Ovary (tissue), 9 donors: ENCODE results near the gene GCN1. TPM values are rescaled to one million over a fixed set of nuclear protein-coding genes. Genes with fewer than 3 reads are reported as not detected.

Experiments used
- DNase-seq, 5 donors: peaks; one replicate each; pipeline ENCODE4 v3.0.0-alpha.2; 2019 to 2020
- H3K27ac ChIP-seq, 2 donors: fragments of 200-600 bp; one replicate each; pipeline versions ENCODE4 v1.5.1 to v1.8.0; 2019 to 2022
- H3K27me3 ChIP-seq: fragments of 200-600 bp; one replicate; pipeline ENCODE4 v1.8.0; 2022
- H3K36me3 ChIP-seq: fragments of 200-600 bp; sonication (generic); one replicate; pipeline ENCODE4 v1.5.1; 2019
- H3K4me1 ChIP-seq: one replicate; pipeline ENCODE4 v1.8.1; 2013; ENCODE audit warnings: mild to moderate bottlenecking, moderate library complexity; ENCODE audit not compliant: insufficient read depth
- H3K4me3 ChIP-seq: fragments of 200-600 bp; sonication (generic); one replicate; pipeline ENCODE4 v1.5.1; 2017
- H3K9me3 ChIP-seq, 2 donors: fragments of 200-600 bp in 1 of 2; sonication (generic) in 1 of 2; one replicate each; pipeline versions ENCODE4 v1.5.1 to v1.8.1; 2013 to 2019; ENCODE audit warnings: mild to moderate bottlenecking in 1 of 2, moderate library complexity in 1 of 2
- CTCF ChIP-seq, 3 donors: fragments of 450-650 bp in 2 of 3; fragments of 200-600 bp in 1 of 3; IDR thresholded peaks; one replicate each; pipeline versions ENCODE4 v1.5.1 to v1.8.0; 2016 to 2022; ENCODE audit warnings: antibody characterized with exemption in 3 of 3, mild to moderate bottlenecking in 1 of 3
- EP300 ChIP-seq: sonication (generic); formaldehyde crosslinking; IDR thresholded peaks from one replicate; pipeline ENCODE4 v1.6.1; 2017; ENCODE audit warnings: antibody characterized with exemption
- POLR2A ChIP-seq: fragments of 450-650 bp; IDR thresholded peaks from one replicate; pipeline ENCODE4 v1.6.1; 2017; ENCODE audit warnings: antibody characterized with exemption, mild to moderate bottlenecking, moderate library complexity
- WGBS, 3 donors: extraction: QIAGEN DNeasy Blood & Tissue Kit in 1 of 3; methylation state at CpG; one replicate each; pipeline versions ENCODE4 v1.1.5 to v1.1.7; 2013 to 2017; 5-methylcytosine and 5-hydroxymethylcytosine counted together
- intact Hi-C, 4 donors: fragments of 100-400 bp; cut with DNase I; formaldehyde crosslinking; loops; one replicate each; pipeline versions ENCODE4 v1.11.0 to v1.15.1; 2022 to 2023
- polyA plus RNA-seq, 2 donors: library from polyadenylated mRNA; stranded (reverse); fragments of 200-250 nt in 1 of 2; fragments of 350-450 nt in 1 of 2; fragmentation: Illumina TruSeq in 1 of 2; extraction: RNeasy Lipid Tissue Mini Kit (QIAGEN cat#74804) in 1 of 2; gene quantifications; one replicate each; pipeline ENCODE4 v1.2.3, GENCODE V29; 2013 to 2014
- total RNA-seq, 7 donors: library from RNA; depleted of rRNA in 2 of 7; stranded (reverse); fragments of >200 nt in 2 of 7; fragmentation: NEBNext Ultra II Directional in 3 of 7; extraction: Animal tissue kit (Norgen Biotek cat#: 25700) in 3 of 7; gene quantifications; one replicate each; pipeline versions ENCODE4 v1.1.0 to v1.2.4, GENCODE V29; 2016 to 2023
- donor health status: DM: no; HTN: no; CAD: no; lungs with moderate emphysema.
- donor health status: DM: no; HTN: no; CAD: no.
- donor health status: Bipolar disorder and iron deficiency.
- donor health status: DM: yes; HTN: yes; CAD: no.
- donor health status: DM: no; HTN: no; CAD: no.
- donor health status: DM: yes; HTN: yes; CAD: no.

Gene GCN1
- total and polyA plus RNA-seq, 9 donors = 22.6 to 86.2 (median 61.4) TPM

GRCh38 chr12:120240495-120240833 lies 45.9 kb upstream of the GCN1 start:
- Histone ChIP-seq H3K9me3 (no peaks in the 10 kb centered on the region), H3K4me1 (peaks cover 7% of the 10 kb centered on the region), H3K36me3 (no peaks in the 10 kb centered on the region), H3K27me3 (no peaks in the 10 kb centered on the region), H3K27ac (no peak overlapping the region), H3K4me3 (no peak overlapping the region)
- no peak for DNase-seq
- 67 to 80% (median 73%) methylated on average over 5 of the region's 5 CpGs for WGBS, 3 donors
- TF ChIP-seq EP300 (no peak), CTCF (IDR thresholded peaks at IDR 0.05) (no peak), POLR2A (no peak)
- intact Hi-C loops = no loop called here

- WGBS, 3 donors = 88 to 98% (median 98%) methylated on average over 2 of the region's 2 CpGs
- TF ChIP-seq CTCF (IDR thresholded peaks at IDR 0.05) (no peak), EP300 (no peak), POLR2A (no peak)
- DNase-seq = no peak
- peaks cover 5% of the 10 kb centered on the region for H3K4me1 ChIP-seq
- no peaks in the 10 kb centered on the region for H3K36me3 ChIP-seq
- no peaks in the 10 kb centered on the region for H3K9me3 ChIP-seq
- intact Hi-C loops = no loop called here
- no peak overlapping the region for H3K4me3 ChIP-seq
- H3K27ac ChIP-seq = no peak overlapping the region
- H3K27me3 ChIP-seq = no peaks in the 10 kb centered on the region
Measured at GRCh38 chr12:120239776-120240494, 45.4 kb upstream of the GCN1 start.

GRCh38 chr12:120238839-120239445 lies 44.4 kb upstream of the GCN1 start:
- Histone ChIP-seq H3K9me3 (no peaks in the 10 kb centered on the region), H3K36me3 (no peaks in the 10 kb centered on the region), H3K4me1 (peaks cover 6% of the 10 kb centered on the region), H3K27me3 (no peaks in the 10 kb centered on the region), H3K4me3 (no peak overlapping the region), H3K27ac (no peak overlapping the region)
- no peak for TF ChIP-seq POLR2A
- no peak for DNase-seq
- intact Hi-C loops = no loop called here
- 81 to 88% (median 85%) methylated on average over 12 of the region's 12 CpGs for WGBS, 3 donors

- Histone ChIP-seq H3K27me3 (no peaks in the 10 kb centered on the region), H3K4me3 (no peak overlapping the region), H3K9me3 (no peaks in the 10 kb centered on the region), H3K27ac (no peak overlapping the region), H3K36me3 (no peaks in the 10 kb centered on the region), H3K4me1 (peaks cover 6% of the 10 kb centered on the region)
- 72 to 82% (median 82%) methylated on average over 9 of the region's 9 CpGs for WGBS, 3 donors
- TF ChIP-seq CTCF (IDR thresholded peaks at IDR 0.05) (no peak), POLR2A (no peak), EP300 (no peak)
- intact Hi-C loops = no loop called here
- DNase-seq = no peak
Measured at GRCh38 chr12:120238217-120238616, 43.7 kb upstream of the GCN1 start.
